Measurements from ENCODE around the gene ANO2.

GRCh38 chr12:5946388-5946787, 1.3 kb upstream of the ANO2 start:
- TF ChIP-seq CTCF (IDR thresholded peaks at IDR 0.05) = no peak
- TF ChIP-seq POLR2A (IDR thresholded peaks at IDR 0.05) = no peak

Measured in uterus (tissue), 2 donors.